Omental fat pad (tissue), 4 donors: ENCODE data around the gene AFG3L2. TPM values are rescaled to one million over a fixed set of nuclear protein-coding genes. Genes with fewer than 3 reads are reported as not detected.
A peak's percentile ranks its signal among the peaks of the same experiment; 100 is the strongest.
"Not testable (repeated sequence)": the region's sequence is repeated elsewhere in the genome, so short reads cannot be mapped to it uniquely, and the experiment has no call there.

Source experiments
- ATAC-seq: fragments of 150-250 bp; one replicate; pipeline ENCODE4 v1.9.1; 2016; ENCODE audit warnings: mild to moderate bottlenecking, moderate library complexity; ENCODE audit not compliant: low FRiP score
- DNase-seq: peaks from one replicate; pipeline ENCODE4 v3.0.0-alpha.2; 2019; ENCODE audit warnings: low spot score
- total RNA-seq, 4 donors: library from RNA; depleted of rRNA; stranded (reverse); fragments of >200 nt; gene quantifications; one replicate each; pipeline ENCODE4 v1.1.0, GENCODE V29; 2016
- TF ChIP-seq, protein P1 (sequence below), 3 donors: fragments of 450-650 bp; IDR thresholded peaks; one replicate each; pipeline ENCODE4 v1.5.1; 2016 to 2017; ENCODE audit warnings: antibody characterized with exemption in 3 of 3, mild to moderate bottlenecking in 3 of 3, moderate library complexity in 2 of 3

AFG3L2 gene
- total RNA-seq, 4 donors from 2014 or later, result 36.4 to 64.0 (median 40.1) TPM

DNA sequence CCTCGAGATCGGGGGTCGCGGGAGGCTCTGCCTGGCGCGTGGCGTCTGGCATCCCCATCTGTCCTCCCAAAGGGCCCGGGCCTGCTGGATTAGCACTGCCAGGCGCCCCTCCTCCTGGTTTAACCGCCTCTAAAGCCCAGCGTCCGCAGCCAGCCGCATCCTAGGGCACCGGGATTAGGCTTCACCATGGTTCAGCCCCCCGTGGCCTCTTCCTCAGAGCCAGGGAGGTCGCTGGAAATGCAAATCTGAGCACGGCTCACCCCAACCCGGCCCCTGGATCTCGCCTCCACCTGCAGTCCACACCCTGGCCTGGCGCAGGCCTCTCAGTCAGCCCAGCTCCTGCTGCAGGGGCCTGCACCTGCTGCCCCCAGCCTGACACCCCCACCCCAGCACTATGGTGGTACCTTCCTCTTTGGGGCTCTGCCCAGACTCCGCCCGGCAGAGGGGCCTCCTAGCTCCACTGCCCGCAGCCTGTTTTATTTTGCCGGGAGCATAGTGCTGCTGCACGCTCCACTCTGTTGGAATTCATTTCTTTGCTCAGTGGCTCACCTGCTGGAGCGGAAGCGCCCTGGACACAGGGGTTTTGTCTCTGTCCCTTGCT, 43.9 kb upstream of the AFG3L2 start:
- DNase-seq, result no peak
- ATAC-seq, result peak; percentile 43
- TF ChIP-seq, protein P1, sequence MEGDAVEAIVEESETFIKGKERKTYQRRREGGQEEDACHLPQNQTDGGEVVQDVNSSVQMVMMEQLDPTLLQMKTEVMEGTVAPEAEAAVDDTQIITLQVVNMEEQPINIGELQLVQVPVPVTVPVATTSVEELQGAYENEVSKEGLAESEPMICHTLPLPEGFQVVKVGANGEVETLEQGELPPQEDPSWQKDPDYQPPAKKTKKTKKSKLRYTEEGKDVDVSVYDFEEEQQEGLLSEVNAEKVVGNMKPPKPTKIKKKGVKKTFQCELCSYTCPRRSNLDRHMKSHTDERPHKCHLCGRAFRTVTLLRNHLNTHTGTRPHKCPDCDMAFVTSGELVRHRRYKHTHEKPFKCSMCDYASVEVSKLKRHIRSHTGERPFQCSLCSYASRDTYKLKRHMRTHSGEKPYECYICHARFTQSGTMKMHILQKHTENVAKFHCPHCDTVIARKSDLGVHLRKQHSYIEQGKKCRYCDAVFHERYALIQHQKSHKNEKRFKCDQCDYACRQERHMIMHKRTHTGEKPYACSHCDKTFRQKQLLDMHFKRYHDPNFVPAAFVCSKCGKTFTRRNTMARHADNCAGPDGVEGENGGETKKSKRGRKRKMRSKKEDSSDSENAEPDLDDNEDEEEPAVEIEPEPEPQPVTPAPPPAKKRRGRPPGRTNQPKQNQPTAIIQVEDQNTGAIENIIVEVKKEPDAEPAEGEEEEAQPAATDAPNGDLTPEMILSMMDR (IDR thresholded peaks at IDR 0.05), result no peak

DNA sequence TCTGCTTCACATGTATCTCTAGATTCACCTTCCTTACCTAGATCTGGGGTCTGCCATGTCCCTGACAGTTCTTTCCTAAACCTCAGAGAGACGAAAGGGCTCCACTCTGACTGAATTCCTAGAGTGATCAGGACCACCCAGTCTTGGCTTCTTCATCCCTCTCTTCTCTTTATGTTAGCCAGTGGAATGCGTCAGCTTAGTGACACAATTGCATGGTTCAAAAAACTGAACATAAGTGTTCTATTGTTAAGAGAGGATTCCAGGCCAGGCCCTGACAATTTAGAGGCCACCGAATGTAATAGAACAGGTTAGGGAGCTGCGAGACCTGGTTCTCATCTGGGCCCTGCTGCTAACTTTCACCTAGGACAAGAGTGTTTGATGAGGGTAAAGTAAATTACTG, 40.7 kb upstream of the AFG3L2 start:
- ATAC-seq (no peak), DNase-seq (no peak)
- TF ChIP-seq, protein P1 (IDR thresholded peaks at IDR 0.05), result no peak

DNA sequence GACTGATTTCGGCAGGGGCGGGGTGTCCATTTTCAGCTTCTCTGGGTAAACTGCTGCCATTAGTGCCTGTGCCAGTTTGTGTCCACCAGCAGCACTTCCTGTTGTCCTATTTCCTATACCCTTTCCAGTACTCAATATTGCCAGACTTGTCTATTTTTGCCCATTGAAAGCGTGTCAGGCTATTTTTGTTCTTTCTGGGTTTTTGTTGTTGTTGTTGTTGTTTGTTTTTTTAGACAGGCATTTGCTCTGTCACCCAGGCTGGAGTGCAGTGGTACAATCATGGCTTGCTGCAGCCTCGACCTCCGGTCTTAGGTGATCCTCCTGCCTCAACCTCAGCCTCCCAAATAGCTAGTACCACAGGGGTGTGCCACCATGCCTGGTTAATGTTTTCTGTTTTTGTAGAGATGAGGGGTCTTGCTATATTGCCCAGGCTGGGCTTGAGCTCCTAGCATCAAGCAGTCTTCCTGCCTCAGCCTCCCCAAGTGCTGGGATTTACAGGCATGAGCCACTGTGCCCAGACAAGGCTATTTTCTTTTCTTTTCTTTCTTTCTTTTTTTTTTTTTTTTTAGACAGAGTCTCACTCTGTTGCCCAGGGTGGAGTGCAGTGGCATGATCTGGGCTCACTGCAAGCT, 39.2 kb upstream of the AFG3L2 start:
- ATAC-seq (no peak), DNase-seq (no peak)
- TF ChIP-seq, protein P1 (IDR thresholded peaks at IDR 0.05), result no peak

DNA sequence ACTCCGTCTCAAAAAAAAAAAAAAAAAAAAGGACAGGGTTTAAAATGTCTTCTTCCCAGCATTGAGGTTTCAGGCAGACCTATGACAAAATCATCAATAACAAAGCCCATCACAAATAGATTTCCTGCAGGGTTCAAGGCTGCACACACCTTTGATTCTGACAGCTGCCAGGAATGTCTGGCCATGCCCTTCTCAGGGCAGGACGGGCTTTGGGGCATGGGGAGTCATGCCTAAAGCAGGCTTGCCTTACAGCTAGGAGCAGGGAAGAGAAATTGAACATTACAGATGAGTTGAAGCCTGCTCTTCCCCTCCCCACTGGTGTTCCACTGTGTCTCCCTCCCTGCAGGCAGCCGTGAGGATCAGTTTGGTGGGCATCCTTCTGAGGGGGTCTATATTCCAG, 34.4 kb upstream of the AFG3L2 start:
- DNase-seq, result no peak

DNA sequence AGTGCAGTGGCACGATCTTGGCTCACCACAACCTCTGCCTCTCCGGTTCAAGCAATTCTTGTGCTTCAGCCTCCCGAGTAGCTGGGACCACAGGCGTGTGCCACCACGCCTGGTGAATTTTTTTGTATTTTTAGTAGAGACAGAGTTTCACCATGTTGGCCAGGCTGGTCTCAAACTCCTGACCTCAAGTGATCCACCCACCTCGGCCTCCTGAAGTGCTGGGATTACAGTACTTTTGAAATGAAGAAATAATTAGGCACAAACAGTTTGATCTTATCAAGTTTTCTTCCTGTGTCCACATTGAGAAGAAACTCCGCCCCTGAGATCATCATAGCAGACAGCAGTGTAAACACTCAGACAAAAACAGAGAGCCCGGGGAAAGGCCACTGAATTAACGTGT, 33.7 kb upstream of the AFG3L2 start:
- ATAC-seq, DNase-seq: not testable (repeated sequence)

More for the DNA sequence above, 34.4 kb upstream of the AFG3L2 start:
- ATAC-seq, result no peak
- TF ChIP-seq, protein P1 (IDR thresholded peaks at IDR 0.05), result no peak

DNA sequence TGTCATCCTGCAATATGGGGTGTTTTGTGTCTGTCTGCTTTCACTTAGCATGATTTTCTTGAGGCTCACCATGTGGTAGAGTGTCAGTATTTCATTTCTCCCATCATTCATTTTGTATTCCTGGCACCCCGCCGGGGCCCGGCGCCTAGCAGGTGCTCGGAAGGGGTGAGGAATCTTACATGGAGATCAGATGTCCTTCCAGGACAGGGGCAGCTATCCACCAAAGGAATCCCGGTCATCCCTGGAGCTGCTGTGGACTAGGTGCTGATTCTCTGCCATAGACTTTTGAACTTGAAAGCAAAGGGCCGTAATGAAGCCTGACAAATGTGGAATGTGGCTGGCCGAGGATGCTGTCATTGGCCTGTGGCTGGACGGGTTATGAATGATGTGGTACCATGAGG, 33.1 kb upstream of the AFG3L2 start:
- TF ChIP-seq, protein P1 (IDR thresholded peaks at IDR 0.05), result no peak
- DNase-seq, result no peak

DNA sequence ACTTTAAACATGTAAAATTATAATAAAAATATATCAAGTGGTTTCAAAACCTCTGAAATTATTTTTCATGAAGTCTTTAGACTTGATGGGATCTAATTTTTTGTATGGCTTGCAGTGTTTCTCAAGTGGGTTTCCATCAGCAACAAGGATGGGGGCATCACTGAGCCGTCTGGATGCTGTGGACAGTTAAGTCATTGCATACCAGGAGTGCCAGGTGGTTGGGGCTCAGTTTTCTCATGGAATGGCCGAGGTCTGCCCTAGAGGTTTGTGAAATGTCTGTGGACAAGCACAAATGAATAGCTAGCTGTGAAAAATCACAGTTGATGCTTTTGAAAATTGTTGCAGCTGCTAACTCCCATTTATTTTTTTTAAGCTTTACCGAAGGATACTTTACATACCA, 32.4 kb upstream of the AFG3L2 start:
- ATAC-seq, result no peak
- DNase-seq, result no peak
- TF ChIP-seq, protein P1 (IDR thresholded peaks at IDR 0.05), result no peak

More for the DNA sequence above, 33.1 kb upstream of the AFG3L2 start:
- ATAC-seq, result no peak
